GM23248 (cell line): Measurements from ENCODE around the gene ZNF575.
"Not testable (repeated sequence)": the region's sequence is repeated elsewhere in the genome, so short reads cannot be mapped to it uniquely, and the experiment has no call there.

ENCODE experiments used
- EZH2 ChIP-seq: fragments of 200-600 bp; sonication (generic); IDR thresholded peaks from 2 replicates; pipeline ENCODE4 v1.6.1; 2018; ENCODE audit warnings: antibody characterized with exemption, mild to moderate bottlenecking; ENCODE audit not compliant: insufficient read depth, poor library complexity, severe bottlenecking
- EZH2phosphoT487 ChIP-seq: fragments of 200-600 bp; sonication (generic); IDR thresholded peaks from 2 replicates; pipeline ENCODE4 v1.6.1; 2018; ENCODE audit warnings: antibody characterized with exemption, moderate library complexity, mild to moderate bottlenecking, low read depth; ENCODE audit not compliant: insufficient read depth

- not testable (repeated sequence) for TF ChIP-seq EZH2phosphoT487, EZH2
Measured at GRCh38 chr19:43512399-43512798, 20.6 kb upstream of the ZNF575 start.
